ENCODE results near the gene ZC3H14. TPM values are rescaled to one million over a fixed set of nuclear protein-coding genes. Genes with fewer than 3 reads are reported as not detected.

Gene ZC3H14
- total and polyA plus RNA-seq, 9 of the 15 experiments (the other 6 are each of a cell fraction or from before 2014, with no cell fraction given) = 21.1 to 109 (median 45.3) TPM

GRCh38 chr14:88519907-88520306 is 42.9 kb upstream of the ZC3H14 start (continued):
- TF ChIP-seq CREB1 (IDR thresholded peaks at IDR 0.05) (no peak), CREB1 (CRISPR knock-in tag; IDR thresholded peaks at IDR 0.05) (no peak), ELF2 (CRISPR knock-in tag; IDR thresholded peaks at IDR 0.05) (no peak), VEZF1 (CRISPR knock-in tag; IDR thresholded peaks at IDR 0.05) (no peak), ZNF165 (CRISPR knock-in tag; IDR thresholded peaks at IDR 0.05; ENCODE audit: borderline replicate concordance) (no peak)

- intact Hi-C loops (cut with micrococcal nuclease) (no loop called here), in situ Hi-C loops (cut with MboI) (no loop called here)
- ChIA-PET POLR2A (no interaction called here), CTCF (ENCODE audit: low intra/inter-chr PET ratio) (no interaction called here)
- whole genome bisulfite sequencing (ENCODE audit: insufficient coverage, low coverage, missing lambda C conversion rate) = 21% methylated on average over 3 of the region's 3 CpGs
- H3K4me3 ChIP-seq = no peak overlapping the region
- H2AFZ ChIP-seq (ENCODE audit: low read depth, low read length) = no peak overlapping the region
- no peak for DNase-seq (ENCODE audit: extremely low read depth in 1 of 4, low spot score in 3 of 4)
- H3K9me3 ChIP-seq (replicated peaks; ENCODE audit: control insufficient read depth, insufficient read depth, low read depth, low read length) = no peaks in the 10 kb centered on the region
- H3K36me3 ChIP-seq (ENCODE audit: control insufficient read depth, insufficient read depth, low read length) = no peaks in the 10 kb centered on the region
- H3K27ac ChIP-seq (ENCODE audit: extremely low read depth, low read depth, low read length) = no peak overlapping the region
- H3K9ac ChIP-seq (ENCODE audit: insufficient read depth in 1 of 2, low read depth in 2 of 2, low read length in 2 of 2) = no peak overlapping the region
- H3K27me3 ChIP-seq (ENCODE audit: control insufficient read depth in 2 of 2, insufficient read depth in 2 of 2, low read length in 2 of 2) = no peaks in the 10 kb centered on the region
- no peak for ATAC-seq
- no TSS peak for BruUV-seq (replicated peaks)
- H3K4me1 ChIP-seq (replicated peaks in 1 of 2; ENCODE audit: control insufficient read depth in 2 of 2, insufficient read depth in 2 of 2, low read length in 2 of 2) = no peaks in the 10 kb centered on the region
- H3K9me1 ChIP-seq (ENCODE audit: control insufficient read depth, insufficient read depth, low read length) = no peaks in the 10 kb centered on the region
- no peak for FAIRE-seq
- H3K4me2 ChIP-seq (ENCODE audit: insufficient read depth, low read length) = no peak overlapping the region
- H3K79me2 ChIP-seq (ENCODE audit: control insufficient read depth, insufficient read depth, low read length) = no peaks in the 10 kb centered on the region
- H4K20me1 ChIP-seq (replicated peaks; ENCODE audit: control insufficient read depth, insufficient read depth, low read length) = no peaks in the 10 kb centered on the region
- TF ChIP-seq SREBF2 (CRISPR knock-in tag; IDR thresholded peaks at IDR 0.05) = no peak
- peak; percentile 31; the same call in 1 of the 2 replicates for TF ChIP-seq ATF3 (IDR thresholded peaks at IDR 0.05)
- TF ChIP-seq ATF3 (CRISPR knock-in tag; conservative IDR thresholded peaks at IDR 0.05) = no peak
- no peak for TF ChIP-seq RFX5 (IDR thresholded peaks at IDR 0.05; ENCODE audit: low read depth, low read length)
- no peak for TF ChIP-seq NFE2L1 (tag; IDR thresholded peaks at IDR 0.05; ENCODE audit: borderline replicate concordance, low read depth)
- no peak for TF ChIP-seq USF1 (CRISPR knock-in tag; IDR thresholded peaks at IDR 0.05)
Measured at GRCh38 chr14:88521818-88522217, 41.0 kb upstream of the ZC3H14 start.

Data from K562 (cell line).